ENCODE data around the gene PELI3. TPM values are rescaled to one million over a fixed set of nuclear protein-coding genes. Genes with fewer than 3 reads are reported as not detected.

PELI3 gene
- total and polyA plus RNA-seq, 2 donors (not counting 1 experiment from before 2014, with no cell fraction given), result 3.2 to 15.6 TPM

DNA sequence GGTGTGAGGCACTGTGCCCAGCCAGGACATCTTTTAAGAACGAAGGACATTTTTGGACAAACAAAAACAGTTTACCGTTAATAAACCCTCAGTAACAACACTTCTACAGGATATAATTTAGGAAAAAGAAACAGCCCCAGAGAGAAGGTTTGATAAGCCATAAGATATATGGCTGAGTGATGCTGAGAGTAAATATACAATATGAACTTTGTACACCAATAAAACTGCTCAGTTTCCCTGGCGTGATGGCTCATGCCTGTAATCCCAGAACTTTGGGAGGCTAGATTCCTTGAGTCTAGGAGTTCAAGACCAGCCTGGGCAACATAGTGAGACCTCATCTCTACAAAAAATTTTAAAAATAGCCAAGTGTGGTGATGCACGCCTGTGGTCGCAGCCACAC, 31.8 kb downstream of the PELI3 start:
- Histone ChIP-seq H3K27me3 (replicated peaks in 1 of 4; ENCODE audit: control extremely low read depth in 1 of 4, control insufficient read depth in 3 of 4, insufficient read depth in 4 of 4, low read length in 3 of 4) (no peaks in the 10 kb centered on the region), H3K27ac (ENCODE audit: low read length in 2 of 2) (no peak overlapping the region), H4K20me1 (ENCODE audit: control insufficient read depth, insufficient read depth, low read length, poor library complexity, severe bottlenecking) (no peaks in the 10 kb centered on the region), H3K4me3 (ENCODE audit: control extremely low read depth in 1 of 5, extremely low read depth in 1 of 5, insufficient read depth in 1 of 5, low read depth in 2 of 5, low read length in 4 of 5) (no peak overlapping the region), H3K36me3 (replicated peaks in 1 of 2; ENCODE audit: control extremely low read depth in 1 of 2, control insufficient read depth in 1 of 2, extremely low read depth in 1 of 2, insufficient read depth in 2 of 2, low read length in 1 of 2) (peaks cover 1 to 29% of the 10 kb centered on the region in 2 experiments), H3K9me3 (ENCODE audit: control extremely low read depth in 1 of 3, control insufficient read depth in 2 of 3, insufficient read depth in 1 of 3, low read length in 2 of 3) (no peaks in the 10 kb centered on the region), H3K4me2 (replicated peaks; ENCODE audit: low read depth, low read length, poor library complexity, severe bottlenecking) (no peak overlapping the region), H3K79me2 (ENCODE audit: control insufficient read depth, insufficient read depth, low read length) (no peaks in the 10 kb centered on the region), H3K4me1 (ENCODE audit: control insufficient read depth in 2 of 2, insufficient read depth in 2 of 2, low read length in 2 of 2) (no peaks in the 10 kb centered on the region), H3K9ac (ENCODE audit: low read length) (no peak overlapping the region), H2AFZ (ENCODE audit: insufficient read depth, low read depth, low read length, poor library complexity, severe bottlenecking) (no peak overlapping the region)
- ChIA-PET POLR2A (no interaction called here), CTCF (no interaction called here)
- Mint-ChIP-seq H3K27ac (no peak overlapping the region), H3K4me3 (no peak overlapping the region), H3K27me3 (no peaks in the 10 kb centered on the region), H3K9me3 (ENCODE audit: insufficient read depth) (no peaks in the 10 kb centered on the region), H3K4me1 (no peaks in the 10 kb centered on the region)
- no peak for ATAC-seq (ENCODE audit: low read depth)
- WGBS (ENCODE audit: insufficient coverage), result 100% methylated on average over 1 of the region's 5 CpGs
- TF ChIP-seq CTCF (IDR thresholded peaks at IDR 0.05) (no peak), EZH2 (IDR thresholded peaks at IDR 0.05; ENCODE audit: borderline replicate concordance, insufficient read depth, low read depth, low read length, poor library complexity, severe bottlenecking) (no peak)
- intact Hi-C loops (cut with micrococcal nuclease), result no loop called here
- no peak for DNase-seq

DNA sequence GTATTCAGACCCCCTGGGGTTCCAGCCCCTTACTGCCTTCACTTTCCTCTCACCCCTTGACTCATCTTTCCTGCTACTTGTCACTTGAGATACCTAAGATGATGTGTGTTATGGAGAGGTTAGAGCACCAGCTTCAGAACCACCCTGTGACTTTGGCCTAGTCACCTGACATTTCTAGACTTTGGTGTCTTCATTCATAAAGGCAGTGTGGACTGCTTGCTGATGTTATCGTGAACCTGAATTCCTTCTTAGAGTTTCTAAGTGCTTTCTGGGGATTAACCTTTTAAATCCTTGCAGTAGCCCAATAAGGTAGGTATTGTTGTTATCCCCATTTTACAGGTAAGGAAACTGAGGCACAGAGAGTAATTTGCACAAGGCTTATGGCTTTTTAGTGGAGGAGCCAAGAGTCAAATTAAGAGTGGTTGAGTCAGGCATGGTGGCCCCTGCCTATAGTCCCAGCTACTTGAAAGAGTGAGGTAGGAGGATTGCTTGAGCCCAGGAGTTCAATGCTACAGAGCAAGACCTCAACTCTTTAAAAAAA, 38.6 kb downstream of the PELI3 start:
- peaks cover 3% of the 10 kb centered on the region for H3K4me1 Mint-ChIP-seq
- Histone ChIP-seq H3K9ac (ENCODE audit: low read length) (no peak overlapping the region), H4K20me1 (ENCODE audit: control insufficient read depth, insufficient read depth, low read length, poor library complexity, severe bottlenecking) (no peaks in the 10 kb centered on the region), H3K79me2 (ENCODE audit: control insufficient read depth, insufficient read depth, low read length) (no peaks in the 10 kb centered on the region), H3K27me3 (replicated peaks in 1 of 4; ENCODE audit: control extremely low read depth in 1 of 4, control insufficient read depth in 3 of 4, insufficient read depth in 4 of 4, low read length in 3 of 4) (no peaks in the 10 kb centered on the region), H3K4me1 (ENCODE audit: control insufficient read depth in 2 of 2, insufficient read depth in 2 of 2, low read length in 2 of 2) (peaks cover 3 to 4% of the 10 kb centered on the region in 2 donors), H3K27ac (ENCODE audit: low read length in 2 of 2) (no peak overlapping the region), H3K4me2 (replicated peaks; ENCODE audit: low read depth, low read length, poor library complexity, severe bottlenecking) (no peak overlapping the region), H3K9me3 (ENCODE audit: control extremely low read depth in 1 of 3, control insufficient read depth in 2 of 3, insufficient read depth in 1 of 3, low read length in 2 of 3) (no peaks in the 10 kb centered on the region), H3K36me3 (replicated peaks in 1 of 2; ENCODE audit: control extremely low read depth in 1 of 2, control insufficient read depth in 1 of 2, extremely low read depth in 1 of 2, insufficient read depth in 2 of 2, low read length in 1 of 2) (peaks cover 3 to 13% of the 10 kb centered on the region in 2 experiments), H3K4me3 (ENCODE audit: control extremely low read depth in 1 of 5, extremely low read depth in 1 of 5, insufficient read depth in 1 of 5, low read depth in 2 of 5, low read length in 4 of 5) (no peak overlapping the region), H2AFZ (ENCODE audit: insufficient read depth, low read depth, low read length, poor library complexity, severe bottlenecking) (no peak overlapping the region)
- ATAC-seq (ENCODE audit: low read depth), result no peak
- TF ChIP-seq EZH2 (IDR thresholded peaks at IDR 0.05; ENCODE audit: borderline replicate concordance, insufficient read depth, low read depth, low read length, poor library complexity, severe bottlenecking), result no peak
- TF ChIP-seq CTCF (IDR thresholded peaks at IDR 0.05), result no peak
- CTCF ChIA-PET, result no interaction called here
- no peak overlapping the region for H3K27ac Mint-ChIP-seq
- no peaks in the 10 kb centered on the region for H3K27me3 Mint-ChIP-seq
- H3K9me3 Mint-ChIP-seq (ENCODE audit: insufficient read depth), result no peaks in the 10 kb centered on the region
- WGBS (ENCODE audit: insufficient coverage), result 100% methylated on average over 1 of the region's 1 CpG
- DNase-seq, result no peak
- intact Hi-C loops (cut with micrococcal nuclease), result no loop called here
- H3K4me3 Mint-ChIP-seq, result no peak overlapping the region
- POLR2A ChIA-PET, result interaction anchor here (0.5 kb wide), 1 partner anchor 949 kb away, joined by 3 read pairs; no protein-coding TSS in a partner anchor
